ENCODE data around the gene UBTD1.

Gene UBTD1

DNA sequence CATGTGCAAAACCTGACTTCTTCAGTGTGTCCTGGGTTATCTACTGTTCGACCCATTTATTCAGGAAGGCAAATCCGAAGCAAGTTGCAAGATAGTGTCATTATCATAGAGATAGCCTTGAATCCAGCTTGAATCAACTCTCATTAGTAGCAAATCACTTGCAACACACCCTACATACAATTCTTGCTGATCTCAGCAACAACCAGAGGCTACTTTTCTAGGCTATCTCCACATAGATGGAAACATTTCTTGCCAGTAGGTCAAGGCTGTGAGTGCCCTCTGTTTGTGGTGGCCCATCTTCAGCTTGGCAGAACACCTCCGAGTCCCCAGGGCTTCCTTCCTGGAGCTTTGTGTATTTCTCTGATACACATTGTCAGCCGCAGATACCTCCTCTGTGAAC, 12.0 kb downstream of the UBTD1 start:
- no peaks in the 10 kb centered on the region for H3K36me3 ChIP-seq (ENCODE audit: control insufficient read depth in 5 of 5, insufficient read depth in 5 of 5, low read length in 5 of 5)
- H3K4me3 ChIP-seq (ENCODE audit: low read depth in 1 of 5, low read length in 5 of 5): no peak overlapping the region
- no peak overlapping the region for H3K9ac ChIP-seq (ENCODE audit: low read length in 5 of 5)
- H3K4me1 ChIP-seq (ENCODE audit: control insufficient read depth in 5 of 5, insufficient read depth in 5 of 5, low read length in 5 of 5): peaks cover 11 to 36% (median 27%) of the 10 kb centered on the region in 5 donors
- no peaks in the 10 kb centered on the region for H3K27me3 ChIP-seq (ENCODE audit: control insufficient read depth in 5 of 5, insufficient read depth in 4 of 5, low read length in 5 of 5)
- H3K9me3 ChIP-seq (ENCODE audit: control insufficient read depth in 5 of 5, low read length in 5 of 5): no peaks in the 10 kb centered on the region
- H3K27ac ChIP-seq (ENCODE audit: low read depth, low read length): no peak overlapping the region

DNA sequence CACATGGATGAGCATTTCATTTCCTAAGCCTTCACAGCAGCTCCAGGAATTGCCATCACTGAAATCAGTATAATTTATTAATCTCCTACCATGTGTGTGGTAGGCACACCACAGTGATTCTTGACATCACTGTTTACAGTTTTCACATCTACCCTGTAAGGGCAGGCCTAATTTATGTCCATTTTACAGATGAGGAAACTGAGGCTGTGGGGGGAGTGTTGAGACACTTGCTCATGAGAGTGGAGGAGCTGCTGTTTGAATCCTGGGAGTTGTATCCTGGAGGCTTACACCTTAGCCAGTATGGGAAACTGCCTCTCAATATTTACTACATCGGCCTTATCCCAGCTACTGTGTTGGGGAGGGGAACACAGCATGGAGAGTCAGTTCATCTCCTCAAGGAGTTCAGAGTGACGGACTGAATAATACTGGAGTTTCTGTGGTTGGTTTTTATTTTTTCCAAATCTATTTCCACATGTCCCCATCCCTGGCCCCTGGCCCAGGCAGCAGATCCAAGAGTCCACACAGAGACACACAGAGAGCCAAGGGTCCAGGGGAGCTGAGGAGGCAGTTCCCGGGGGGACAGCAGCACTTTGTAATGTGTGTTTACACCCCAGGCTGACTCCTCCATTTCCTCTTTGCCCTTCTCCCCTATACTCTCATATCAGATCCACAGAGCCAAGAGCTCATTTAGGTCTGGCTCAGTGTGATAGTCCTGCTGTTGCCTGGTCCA, 13.2 kb downstream of the UBTD1 start:
- no peak overlapping the region for H3K4me3 ChIP-seq (ENCODE audit: low read depth in 1 of 5, low read length in 5 of 5)
- H3K9ac ChIP-seq (ENCODE audit: low read length in 5 of 5): peak overlapping the region in 1 of 5 donors; percentile 41
- peaks cover 11 to 42% (median 32%) of the 10 kb centered on the region in 5 donors for H3K4me1 ChIP-seq (ENCODE audit: control insufficient read depth in 5 of 5, insufficient read depth in 5 of 5, low read length in 5 of 5)
- H3K27me3 ChIP-seq (ENCODE audit: control insufficient read depth in 5 of 5, insufficient read depth in 4 of 5, low read length in 5 of 5): no peaks in the 10 kb centered on the region
- peak overlapping the region; percentile 61 for H3K27ac ChIP-seq (ENCODE audit: low read depth, low read length)
- H3K36me3 ChIP-seq (ENCODE audit: control insufficient read depth in 5 of 5, insufficient read depth in 5 of 5, low read length in 5 of 5): no peaks in the 10 kb centered on the region
- no peaks in the 10 kb centered on the region for H3K9me3 ChIP-seq (ENCODE audit: control insufficient read depth in 5 of 5, low read length in 5 of 5)

DNA sequence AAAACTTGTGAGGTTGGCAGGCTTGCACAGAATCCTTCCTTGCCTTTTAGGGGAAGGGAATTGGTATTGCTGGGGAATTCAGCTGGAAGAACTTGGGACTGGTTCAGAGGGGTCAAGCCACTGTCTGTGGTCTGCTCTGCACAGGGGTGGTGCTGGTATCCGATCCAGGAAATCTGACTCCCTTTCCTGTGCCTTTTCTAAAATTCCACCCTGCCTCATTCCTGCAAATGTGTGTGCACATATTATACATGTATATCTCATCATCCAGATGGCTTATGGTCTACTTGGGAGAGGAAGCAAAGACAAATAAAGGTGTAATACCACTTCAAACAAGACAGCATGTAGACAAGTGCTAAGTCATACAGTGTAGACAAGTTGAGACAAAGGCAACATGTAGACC, 14.3 kb downstream of the UBTD1 start:
- no peaks in the 10 kb centered on the region for H3K9me3 ChIP-seq (ENCODE audit: control insufficient read depth in 5 of 5, low read length in 5 of 5)
- peak overlapping the region; percentile 19 for H3K27ac ChIP-seq (ENCODE audit: low read depth, low read length)
- H3K4me3 ChIP-seq (ENCODE audit: low read depth in 1 of 5, low read length in 5 of 5): no peak overlapping the region
- no peaks in the 10 kb centered on the region for H3K36me3 ChIP-seq (ENCODE audit: control insufficient read depth in 5 of 5, insufficient read depth in 5 of 5, low read length in 5 of 5)
- H3K4me1 ChIP-seq (ENCODE audit: control insufficient read depth in 5 of 5, insufficient read depth in 5 of 5, low read length in 5 of 5): peaks cover 11 to 49% (median 37%) of the 10 kb centered on the region in 5 donors
- H3K27me3 ChIP-seq (ENCODE audit: control insufficient read depth in 5 of 5, insufficient read depth in 4 of 5, low read length in 5 of 5): no peaks in the 10 kb centered on the region
- H3K9ac ChIP-seq (ENCODE audit: low read length in 5 of 5): no peak overlapping the region

DNA sequence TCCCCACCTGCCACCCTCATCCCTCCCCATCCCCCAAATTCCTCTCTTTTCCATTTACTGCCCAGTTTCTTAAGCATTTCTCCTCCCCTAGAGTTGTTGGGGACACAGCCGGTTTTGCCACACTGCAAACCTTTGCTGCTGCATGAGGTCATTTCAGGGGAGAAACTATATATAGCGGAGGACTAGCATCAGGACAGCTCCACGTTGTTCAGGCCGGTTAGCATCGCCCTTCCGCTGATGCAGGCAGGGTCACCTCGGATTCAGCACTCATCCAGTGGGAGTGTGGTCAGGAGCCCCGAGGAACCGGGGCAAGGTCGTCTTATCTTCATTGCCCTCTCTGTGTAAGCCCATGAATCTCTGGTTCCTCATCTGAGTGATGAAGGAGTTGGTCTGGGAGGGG, 15.6 kb downstream of the UBTD1 start:
- Histone ChIP-seq H3K4me3 (ENCODE audit: low read depth in 1 of 5, low read length in 5 of 5) (no peak overlapping the region), H3K27ac (ENCODE audit: low read depth, low read length) (no peak overlapping the region), H3K36me3 (ENCODE audit: control insufficient read depth in 5 of 5, insufficient read depth in 5 of 5, low read length in 5 of 5) (no peaks in the 10 kb centered on the region), H3K27me3 (ENCODE audit: control insufficient read depth in 5 of 5, insufficient read depth in 4 of 5, low read length in 5 of 5) (no peaks in the 10 kb centered on the region), H3K9me3 (ENCODE audit: control insufficient read depth in 5 of 5, low read length in 5 of 5) (no peaks in the 10 kb centered on the region), H3K9ac (ENCODE audit: low read length in 5 of 5) (no peak overlapping the region), H3K4me1 (ENCODE audit: control insufficient read depth in 5 of 5, insufficient read depth in 5 of 5, low read length in 5 of 5) (peaks cover 11 to 63% (median 48%) of the 10 kb centered on the region in 5 donors)

DNA sequence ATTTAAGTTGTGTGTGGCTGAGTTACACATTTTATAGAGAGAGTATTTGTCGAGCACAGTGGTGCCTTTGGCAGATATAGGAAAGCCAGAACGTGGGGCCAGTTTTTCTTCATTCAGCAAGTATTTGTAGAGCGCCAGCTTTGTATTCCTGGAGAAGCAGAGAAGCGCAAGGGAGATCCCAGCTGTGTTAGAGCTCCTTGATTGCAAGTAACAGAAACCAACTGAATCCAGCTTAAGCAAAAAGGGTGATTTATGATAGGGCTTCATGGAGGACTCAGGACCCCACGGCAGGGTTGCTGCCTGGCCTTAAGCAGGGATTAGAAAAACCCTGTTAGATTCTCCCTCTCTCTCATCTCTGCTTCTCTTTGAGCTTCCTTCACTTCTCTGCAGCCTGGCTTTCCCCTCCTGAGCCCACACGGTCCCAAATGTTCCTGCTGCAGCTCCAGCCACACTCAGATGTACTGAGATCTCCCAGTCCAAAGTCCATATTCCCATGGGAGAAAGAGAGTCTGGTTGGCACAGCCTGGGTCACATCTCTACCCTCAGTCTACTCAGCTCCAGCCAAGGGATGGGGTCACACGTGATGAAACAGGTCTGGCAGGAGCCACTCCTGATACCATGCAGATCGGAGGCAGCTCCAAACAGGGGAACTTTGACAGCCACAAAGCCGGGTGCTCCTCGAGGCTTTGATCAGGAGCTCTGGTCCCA, 16.7 kb downstream of the UBTD1 start:
- no peaks in the 10 kb centered on the region for H3K9me3 ChIP-seq (ENCODE audit: control insufficient read depth in 5 of 5, low read length in 5 of 5)
- no peak overlapping the region for H3K27ac ChIP-seq (ENCODE audit: low read depth, low read length)
- no peak overlapping the region for H3K9ac ChIP-seq (ENCODE audit: low read length in 5 of 5)
- no peak overlapping the region for H3K4me3 ChIP-seq (ENCODE audit: low read depth in 1 of 5, low read length in 5 of 5)
- H3K4me1 ChIP-seq (ENCODE audit: control insufficient read depth in 5 of 5, insufficient read depth in 5 of 5, low read length in 5 of 5): peaks cover 11 to 65% (median 48%) of the 10 kb centered on the region in 5 donors
- no peaks in the 10 kb centered on the region for H3K36me3 ChIP-seq (ENCODE audit: control insufficient read depth in 5 of 5, insufficient read depth in 5 of 5, low read length in 5 of 5)
- no peaks in the 10 kb centered on the region for H3K27me3 ChIP-seq (ENCODE audit: control insufficient read depth in 5 of 5, insufficient read depth in 4 of 5, low read length in 5 of 5)

DNA sequence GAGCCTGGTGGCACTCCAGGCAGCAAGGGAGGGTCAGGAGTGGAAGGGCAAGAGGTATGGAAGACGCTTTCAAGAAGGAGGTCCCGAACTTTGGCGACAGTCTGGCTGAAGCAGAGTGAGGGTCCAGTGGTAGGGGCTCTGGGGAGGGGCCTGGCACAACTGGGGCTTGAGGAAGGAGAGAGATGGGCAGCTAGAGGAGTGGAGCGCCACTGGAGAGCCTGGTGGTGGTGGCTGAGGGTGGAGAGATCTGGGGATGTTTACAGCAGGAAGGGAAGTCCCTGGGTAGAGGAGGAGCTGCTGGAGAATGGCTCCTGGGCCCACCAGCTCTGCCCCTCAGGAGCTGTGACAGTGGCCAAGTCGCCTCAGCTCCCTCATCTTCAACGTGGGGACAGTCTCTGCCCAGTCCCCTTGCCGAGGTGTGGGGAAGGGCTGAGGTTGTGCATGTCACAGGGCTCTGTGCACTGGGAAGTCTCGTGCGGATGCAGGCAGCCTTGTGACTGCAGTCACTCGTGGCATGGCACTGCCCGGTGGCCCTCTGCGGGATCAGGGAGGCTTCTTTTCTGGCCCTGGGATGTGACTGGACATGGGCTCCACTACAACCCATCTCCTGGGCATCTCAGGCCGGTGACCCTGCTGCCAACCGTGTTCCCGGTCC, 18.5 kb downstream of the UBTD1 start:
- H3K36me3 ChIP-seq (ENCODE audit: control insufficient read depth in 5 of 5, insufficient read depth in 5 of 5, low read length in 5 of 5): no peaks in the 10 kb centered on the region
- H3K27me3 ChIP-seq (ENCODE audit: control insufficient read depth in 5 of 5, insufficient read depth in 4 of 5, low read length in 5 of 5): no peaks in the 10 kb centered on the region
- H3K27ac ChIP-seq (ENCODE audit: low read depth, low read length): no peak overlapping the region
- H3K9me3 ChIP-seq (ENCODE audit: control insufficient read depth in 5 of 5, low read length in 5 of 5): no peaks in the 10 kb centered on the region
- H3K4me3 ChIP-seq (ENCODE audit: low read depth in 1 of 5, low read length in 5 of 5): no peak overlapping the region
- H3K4me1 ChIP-seq (ENCODE audit: control insufficient read depth in 5 of 5, insufficient read depth in 5 of 5, low read length in 5 of 5): peaks cover 6 to 54% (median 38%) of the 10 kb centered on the region in 5 donors
- no peak overlapping the region for H3K9ac ChIP-seq (ENCODE audit: low read length in 5 of 5)

DNA sequence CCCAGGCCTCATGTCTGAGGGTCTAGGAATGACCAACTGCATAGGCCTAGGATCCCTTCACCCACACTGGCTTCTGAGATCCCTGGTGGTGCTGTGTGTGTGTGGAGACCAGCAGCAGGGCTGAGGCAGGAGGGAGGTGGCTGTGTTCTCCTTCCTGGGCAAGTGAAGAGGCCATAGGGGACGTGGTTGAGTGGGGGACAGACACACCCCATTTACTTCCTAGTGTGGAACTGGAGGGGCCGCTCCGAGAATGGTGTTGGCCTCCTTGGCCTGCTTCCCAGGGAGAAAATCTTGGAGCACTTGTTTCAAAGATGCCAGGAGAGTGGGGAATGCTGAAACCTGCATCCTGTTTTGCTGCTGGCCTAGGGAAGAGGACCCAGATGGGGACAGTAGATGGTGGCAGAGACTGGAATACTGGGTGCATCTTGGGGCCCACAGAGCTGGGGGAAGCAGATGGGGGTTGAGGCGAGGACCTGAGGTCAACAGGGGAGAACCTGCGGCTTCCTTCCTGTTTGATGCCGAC, 19.1 kb downstream of the UBTD1 start:
- Histone ChIP-seq H3K4me1 (ENCODE audit: control insufficient read depth in 5 of 5, insufficient read depth in 5 of 5, low read length in 5 of 5) (peaks cover 0 to 48% (median 32%) of the 10 kb centered on the region in 5 donors), H3K36me3 (ENCODE audit: control insufficient read depth in 5 of 5, insufficient read depth in 5 of 5, low read length in 5 of 5) (no peaks in the 10 kb centered on the region), H3K27me3 (ENCODE audit: control insufficient read depth in 5 of 5, insufficient read depth in 4 of 5, low read length in 5 of 5) (no peaks in the 10 kb centered on the region), H3K9ac (ENCODE audit: low read length in 5 of 5) (no peak overlapping the region), H3K9me3 (ENCODE audit: control insufficient read depth in 5 of 5, low read length in 5 of 5) (no peaks in the 10 kb centered on the region), H3K4me3 (ENCODE audit: low read depth in 1 of 5, low read length in 5 of 5) (no peak overlapping the region), H3K27ac (ENCODE audit: low read depth, low read length) (peak overlapping the region; percentile 11)

DNA sequence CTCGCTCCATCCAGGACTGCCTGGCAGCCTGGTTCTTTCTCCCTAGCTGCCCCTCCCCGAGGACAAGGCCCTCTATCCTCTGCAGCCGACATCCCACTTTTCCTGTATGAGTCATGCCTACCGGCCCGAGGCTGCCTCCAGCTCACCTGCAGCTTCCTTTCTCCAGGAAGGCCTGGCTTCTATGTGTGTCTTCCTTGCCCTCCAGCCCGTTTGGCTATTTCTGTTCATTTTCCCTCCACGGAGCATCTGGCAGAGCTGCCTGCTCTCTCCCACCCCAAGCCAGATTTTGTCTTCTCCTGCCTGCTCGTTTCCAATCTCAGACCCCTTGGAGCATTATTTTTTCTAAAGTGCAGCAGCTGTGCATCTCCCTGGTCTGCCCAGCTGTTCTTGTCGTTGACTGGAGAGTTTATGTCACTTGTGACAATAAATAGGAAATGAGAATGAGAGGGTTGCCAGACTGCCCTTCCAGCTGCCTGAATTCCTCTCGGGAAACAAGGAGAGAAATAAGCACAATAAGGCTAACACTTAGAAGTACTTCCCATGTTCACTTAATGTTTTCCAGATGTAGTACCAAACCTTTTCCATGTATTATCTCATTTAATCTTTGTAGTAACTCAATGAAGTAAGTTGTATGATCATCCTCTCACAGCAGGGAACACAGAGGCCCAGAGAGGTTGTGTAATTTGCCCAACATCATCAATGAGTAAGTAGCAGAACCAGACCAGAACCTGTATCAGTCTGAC, 19.7 kb downstream of the UBTD1 start:
- Histone ChIP-seq H3K27me3 (ENCODE audit: control insufficient read depth in 5 of 5, insufficient read depth in 4 of 5, low read length in 5 of 5) (no peaks in the 10 kb centered on the region), H3K9ac (ENCODE audit: low read length in 5 of 5) (no peak overlapping the region), H3K9me3 (ENCODE audit: control insufficient read depth in 5 of 5, low read length in 5 of 5) (no peaks in the 10 kb centered on the region), H3K4me1 (ENCODE audit: control insufficient read depth in 5 of 5, insufficient read depth in 5 of 5, low read length in 5 of 5) (peaks cover 0 to 42% (median 30%) of the 10 kb centered on the region in 5 donors), H3K27ac (ENCODE audit: low read depth, low read length) (peak overlapping the region; percentile 11), H3K4me3 (ENCODE audit: low read depth in 1 of 5, low read length in 5 of 5) (no peak overlapping the region), H3K36me3 (ENCODE audit: control insufficient read depth in 5 of 5, insufficient read depth in 5 of 5, low read length in 5 of 5) (no peaks in the 10 kb centered on the region)

DNA sequence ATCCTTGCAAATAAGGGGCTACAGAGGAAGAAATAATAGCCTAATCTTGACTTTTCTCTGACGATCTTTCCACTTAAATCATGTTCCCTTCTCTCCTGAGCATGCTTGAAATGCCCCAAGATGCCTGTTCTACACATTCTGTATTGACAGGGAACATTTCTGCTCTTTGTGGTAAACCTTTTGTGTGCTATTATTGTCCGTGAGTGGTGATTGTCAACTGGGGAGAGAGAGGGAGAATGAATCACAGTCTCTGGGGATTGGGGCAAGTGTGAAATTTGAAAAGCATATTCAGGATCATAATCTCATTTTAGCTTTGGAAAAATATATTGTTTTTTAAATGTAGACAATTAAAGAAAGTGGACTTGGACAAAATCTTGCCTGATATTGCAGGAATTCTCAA, 20.6 kb downstream of the UBTD1 start:
- H3K27me3 ChIP-seq (ENCODE audit: control insufficient read depth in 5 of 5, insufficient read depth in 4 of 5, low read length in 5 of 5): no peaks in the 10 kb centered on the region
- no peak overlapping the region for H3K9ac ChIP-seq (ENCODE audit: low read length in 5 of 5)
- no peaks in the 10 kb centered on the region for H3K36me3 ChIP-seq (ENCODE audit: control insufficient read depth in 5 of 5, insufficient read depth in 5 of 5, low read length in 5 of 5)
- no peak overlapping the region for H3K4me3 ChIP-seq (ENCODE audit: low read depth in 1 of 5, low read length in 5 of 5)
- peaks cover 0 to 40% (median 30%) of the 10 kb centered on the region in 5 donors for H3K4me1 ChIP-seq (ENCODE audit: control insufficient read depth in 5 of 5, insufficient read depth in 5 of 5, low read length in 5 of 5)
- H3K9me3 ChIP-seq (ENCODE audit: control insufficient read depth in 5 of 5, low read length in 5 of 5): no peaks in the 10 kb centered on the region
- no peak overlapping the region for H3K27ac ChIP-seq (ENCODE audit: low read depth, low read length)

All from subcutaneous abdominal adipose tissue (tissue), 5 donors.